ENCODE measurements around the gene PSMB5. TPM values are rescaled to one million over a fixed set of nuclear protein-coding genes. Genes with fewer than 3 reads are reported as not detected.

Gene PSMB5
- polyA plus RNA-seq, 1 experiment, result 282 TPM

DNA sequence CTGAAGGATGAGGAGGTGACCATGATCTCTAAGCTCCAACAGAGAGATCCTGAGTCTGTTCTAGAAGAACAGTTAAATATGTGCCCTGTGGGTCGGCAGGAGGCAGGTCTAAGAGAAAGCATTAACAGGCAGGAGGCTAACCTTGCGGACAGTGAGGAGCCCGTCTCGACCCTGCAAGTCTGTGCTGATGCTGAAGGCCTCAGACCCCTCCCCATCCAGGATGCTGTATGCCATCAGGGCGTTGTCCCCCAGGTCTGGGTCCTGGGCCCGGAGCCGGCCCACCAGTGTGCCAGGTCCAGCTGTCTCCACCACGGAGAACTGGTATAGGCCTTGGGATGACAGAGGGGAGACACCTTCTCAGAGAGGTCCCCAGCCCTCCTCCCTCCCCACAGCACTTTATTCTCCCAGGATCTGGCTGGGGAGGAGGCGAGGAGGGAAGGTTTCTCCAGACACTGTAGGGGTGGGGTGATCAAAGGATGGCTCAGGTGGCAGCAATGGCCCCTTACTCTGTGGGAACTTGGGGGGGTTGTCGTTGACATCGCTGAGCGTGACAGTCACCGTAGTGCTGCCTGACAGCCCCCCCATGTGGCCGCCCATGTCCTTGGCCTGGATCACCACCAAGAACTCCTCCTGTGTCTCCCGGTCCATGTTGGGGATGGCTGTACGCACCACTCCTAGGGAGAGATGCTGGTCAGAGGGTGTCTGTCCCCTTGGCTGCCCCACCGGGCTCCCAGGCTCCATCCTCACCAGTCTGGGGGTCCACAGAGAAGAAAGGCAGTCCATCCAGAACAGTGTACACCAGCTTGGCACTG is 19.5 kb upstream of the PSMB5 start:
- Histone ChIP-seq H3K9me3 (ENCODE audit: control insufficient read depth, insufficient read depth, low read length) (no peaks in the 10 kb centered on the region), H3K27me3 (ENCODE audit: control insufficient read depth, insufficient read depth, low read length) (no peaks in the 10 kb centered on the region), H3K27ac (ENCODE audit: low read depth, low read length) (no peak overlapping the region), H3K4me3 (ENCODE audit: low read depth, low read length) (no peak overlapping the region)
- ChIA-PET POLR2A (no interaction called here), CTCF (interaction anchor here (1.4 to 12.0 kb wide), 3 partner anchors 14 to 67 kb away, joined by 7 to 262 read pairs (median 21); no protein-coding TSS in a partner anchor)
- no peak for TF ChIP-seq CTCF (IDR thresholded peaks at IDR 0.05; ENCODE audit: low read depth, low read length)
- DNase-seq (ENCODE audit: low read depth, low spot score), result no peak

GRCh38 chr14:23053426-23053825 is 18.7 kb upstream of the PSMB5 start:
- no peak for DNase-seq (ENCODE audit: low read depth, low spot score)
- ChIA-PET CTCF (interaction anchor here (12.0 kb wide), 1 partner anchor 67 kb away, joined by 262 read pairs; no protein-coding TSS in a partner anchor), POLR2A (no interaction called here)

GRCh38 chr14:23052671-23053070 is 18.0 kb upstream of the PSMB5 start:
- no peaks in the 10 kb centered on the region for H3K27me3 ChIP-seq (ENCODE audit: control insufficient read depth, insufficient read depth, low read length)
- TF ChIP-seq CTCF (IDR thresholded peaks at IDR 0.05; ENCODE audit: low read depth, low read length), result no peak
- no peak for DNase-seq (ENCODE audit: low read depth, low spot score)
- peaks cover 3% of the 10 kb centered on the region; the same call in 1 of the 2 replicates for H3K9me3 ChIP-seq (ENCODE audit: control insufficient read depth, insufficient read depth, low read length)
- POLR2A ChIA-PET, result interaction anchor here (0.6 to 1.1 kb wide), 2 partner anchors 23 to 46 kb away, joined by 3 read pairs; no protein-coding TSS in a partner anchor
- CTCF ChIA-PET, result interaction anchor here (2.4 to 12.0 kb wide), 2 partner anchors 16 to 66 kb away, joined by 9 to 262 read pairs; no protein-coding TSS in a partner anchor
- H3K27ac ChIP-seq (ENCODE audit: low read depth, low read length), result no peak overlapping the region
- H3K4me3 ChIP-seq (ENCODE audit: low read depth, low read length), result no peak overlapping the region

More at GRCh38 chr14:23053426-23053825, 18.7 kb upstream of the PSMB5 start:
- Histone ChIP-seq H3K27me3 (ENCODE audit: control insufficient read depth, insufficient read depth, low read length) (no peaks in the 10 kb centered on the region), H3K9me3 (ENCODE audit: control insufficient read depth, insufficient read depth, low read length) (peaks cover under 1% of the 10 kb centered on the region; the same call in 1 of the 2 replicates), H3K4me3 (ENCODE audit: low read depth, low read length) (no peak overlapping the region), H3K27ac (ENCODE audit: low read depth, low read length) (no peak overlapping the region)
- TF ChIP-seq CTCF (IDR thresholded peaks at IDR 0.05; ENCODE audit: low read depth, low read length), result no peak

DNA sequence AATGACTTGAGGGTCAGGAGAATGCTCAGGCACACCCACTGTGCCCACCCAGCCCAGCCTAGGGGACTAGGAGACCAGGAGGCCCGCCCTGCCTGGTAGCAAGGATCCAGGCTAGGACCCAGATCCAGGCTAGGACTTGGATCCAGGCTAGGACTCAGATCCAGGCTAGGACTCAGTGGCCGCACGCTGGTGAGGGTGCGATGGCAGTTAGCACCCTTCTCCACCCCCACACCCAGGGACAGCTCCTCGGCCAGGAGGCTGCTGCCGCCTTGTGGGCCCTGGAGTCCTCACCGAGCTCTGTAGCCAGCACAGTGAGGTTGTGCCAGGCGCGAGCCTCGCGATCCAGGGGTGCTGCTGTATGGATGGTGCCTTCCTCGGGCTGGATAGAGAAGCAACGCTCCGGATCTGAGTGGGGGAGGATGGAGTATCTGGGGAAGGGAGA is 17.5 kb upstream of the PSMB5 start:
- H3K27me3 ChIP-seq (ENCODE audit: control insufficient read depth, insufficient read depth, low read length), result no peaks in the 10 kb centered on the region
- H3K4me3 ChIP-seq (ENCODE audit: low read depth, low read length), result no peak overlapping the region
- no peak for TF ChIP-seq CTCF (IDR thresholded peaks at IDR 0.05; ENCODE audit: low read depth, low read length)
- ChIA-PET CTCF (interaction anchor here (2.4 to 12.0 kb wide), 2 partner anchors 17 to 65 kb away, joined by 9 to 262 read pairs; no protein-coding TSS in a partner anchor), POLR2A (interaction anchor here (0.6 to 1.1 kb wide), 2 partner anchors 22 to 45 kb away, joined by 3 read pairs; no protein-coding TSS in a partner anchor)
- H3K9me3 ChIP-seq (ENCODE audit: control insufficient read depth, insufficient read depth, low read length), result peaks cover 3% of the 10 kb centered on the region; the same call in 1 of the 2 replicates
- no peak for DNase-seq (ENCODE audit: low read depth, low spot score)
- H3K27ac ChIP-seq (ENCODE audit: low read depth, low read length), result no peak overlapping the region

Data from AG04450 (cell line).